Keratinocyte (primary cell): ENCODE data around the gene GRM1. TPM values are rescaled to one million over a fixed set of nuclear protein-coding genes. Genes with fewer than 3 reads are reported as not detected.

Experiments used
- DNase-seq: peaks from one replicate; pipeline ENCODE4 v3.0.0-alpha.2; 2011; ENCODE audit warnings: low read depth, missing footprints, low spot score
- FAIRE-seq: peaks from 2 replicates; lab custom pipeline; 2011; peaks lifted over from hg19 to GRCh38; lab: Jason Lieb, UNC
- H2AFZ ChIP-seq: 2 replicates; pipeline ENCODE4 v1.6.0; 2012; ENCODE audit warnings: low read length, control low read depth, inconsistent platforms; ENCODE audit not compliant: control insufficient read depth
- H3K27ac ChIP-seq: 2 replicates; pipeline ENCODE4 v1.5.1; 2011; ENCODE audit warnings: low read length; ENCODE audit not compliant: control insufficient read depth, insufficient read depth
- H3K27me3 ChIP-seq: 3 replicates; pipeline ENCODE4 v1.6.0; 2011; ENCODE audit warnings: low read length; ENCODE audit not compliant: control insufficient read depth, insufficient read depth; ENCODE audit errors: extremely low read depth
- H3K36me3 ChIP-seq, 2 experiments: 2 replicates in 1 of 2; 3 replicates in 1 of 2; pipeline ENCODE4 v1.5.1; 2011; ENCODE audit warnings: low read length in 2 of 2, mild to moderate bottlenecking in 1 of 2; ENCODE audit not compliant: control insufficient read depth in 2 of 2, insufficient read depth in 2 of 2; ENCODE audit errors: extremely low read depth in 1 of 2
- H3K4me1 ChIP-seq: 3 replicates; pipeline ENCODE4 v1.5.1; 2011; ENCODE audit warnings: low read length; ENCODE audit not compliant: control insufficient read depth, insufficient read depth; ENCODE audit errors: extremely low read depth
- H3K4me2 ChIP-seq: 3 replicates; pipeline ENCODE4 v1.6.0; 2011; ENCODE audit warnings: low read depth, low read length; ENCODE audit not compliant: control insufficient read depth, insufficient read depth; ENCODE audit errors: extremely low read depth
- H3K4me3 ChIP-seq, 3 experiments: fragments of 200-600 bp in 1 of 3; sonication (generic) in 1 of 3; 2 replicates in 2 of 3; 3 replicates in 1 of 3; pipeline ENCODE4 v1.5.1; 2011 to 2016; ENCODE audit warnings: low read length in 3 of 3, mild to moderate bottlenecking in 3 of 3, control low read depth in 2 of 3, inconsistent platforms in 1 of 3, low read depth in 1 of 3, mixed read lengths in 1 of 3, mixed run types in 1 of 3, moderate library complexity in 1 of 3; ENCODE audit not compliant: control insufficient read depth in 2 of 3, insufficient read depth in 2 of 3; ENCODE audit errors: extremely low read depth in 1 of 3
- H3K79me2 ChIP-seq: 2 replicates; pipeline ENCODE4 v1.6.0; 2012; ENCODE audit warnings: low read length; ENCODE audit not compliant: control insufficient read depth, insufficient read depth
- H3K9ac ChIP-seq: 3 replicates; pipeline ENCODE4 v1.6.0; 2011; ENCODE audit warnings: low read length; ENCODE audit not compliant: control insufficient read depth, insufficient read depth; ENCODE audit errors: extremely low read depth
- H3K9me1 ChIP-seq: 3 replicates; pipeline ENCODE4 v1.6.0; 2011; ENCODE audit warnings: low read length; ENCODE audit not compliant: control insufficient read depth, insufficient read depth; ENCODE audit errors: extremely low read depth
- H3K9me3 ChIP-seq: 2 replicates; pipeline ENCODE4 v1.5.1; 2012; ENCODE audit warnings: low read depth, low read length; ENCODE audit not compliant: control insufficient read depth
- H4K20me1 ChIP-seq: 3 replicates; pipeline ENCODE4 v1.6.0; 2011; ENCODE audit warnings: low read length; ENCODE audit not compliant: control insufficient read depth, insufficient read depth; ENCODE audit errors: extremely low read depth
- CTCF ChIP-seq, 3 experiments: IDR thresholded peaks in 1 of 3; conservative IDR thresholded peaks in 1 of 3; optimal IDR thresholded peaks in 1 of 3; 2 replicates in 2 of 3; 3 replicates in 1 of 3; pipeline versions ENCODE3 to v1.5.1; 2011; ENCODE audit warnings: low read length in 3 of 3, mild to moderate bottlenecking in 3 of 3, moderate library complexity in 2 of 3, control low read depth in 1 of 3, inconsistent platforms in 1 of 3; ENCODE audit not compliant: insufficient read depth in 2 of 3; ENCODE audit errors: extremely low read depth in 1 of 3
- EZH2 ChIP-seq: IDR thresholded peaks from one replicate; pipeline ENCODE4 v1.6.1; 2012; ENCODE audit warnings: inconsistent platforms, mild to moderate bottlenecking, low read length, moderate library complexity
- dilution Hi-C: fragments of 300-500 bp; cut with MboI; formaldehyde crosslinking; loops from one replicate; pipeline ENCODE4 v1.7.0; 2020; ENCODE audit warnings: low sequenced_read_pairs; ENCODE audit not compliant: extremely low pct_ligation_motif_present
- polyA plus RNA-seq, 5 experiments: library from polyadenylated mRNA; depleted of rRNA in 3 of 5; stranded (reverse) in 3 of 5; stranded (forward) in 1 of 5; unstranded in 1 of 5; fragments of >200 nt; gene quantifications; 1 replicate in 1 of 5; 2 replicates in 3 of 5; 3 replicates in 1 of 5; pipeline versions ENCODE4 v1.2.1 to v1.2.3, GENCODE V29; 2011 to 2012; ENCODE audit warnings: missing spikeins in 2 of 5, low read depth in 1 of 5, low replicate concordance in 1 of 5

GRM1 gene
- polyA plus RNA-seq, 1 donor (not counting 4 experiments of a cell fraction or from before 2014, with no cell fraction given) = not detected

- Histone ChIP-seq H2AFZ (no peak overlapping the region), H3K9me3 (no peaks in the 10 kb centered on the region), H3K4me1 (no peaks in the 10 kb centered on the region), H3K9ac (no peak overlapping the region), H3K27ac (no peak overlapping the region), H3K27me3 (no peaks in the 10 kb centered on the region), H3K79me2 (no peaks in the 10 kb centered on the region), H4K20me1 (no peaks in the 10 kb centered on the region), H3K9me1 (no peaks in the 10 kb centered on the region), H3K36me3 (no peaks in the 10 kb centered on the region), H3K4me2 (no peak overlapping the region), H3K4me3 (no peak overlapping the region)
- no peak for FAIRE-seq
- no peak for DNase-seq
- dilution Hi-C loops = no loop called here
- TF ChIP-seq CTCF (optimal IDR thresholded peaks at IDR 0.05 in 1 of 3, IDR thresholded peaks at IDR 0.05 in 1 of 3, conservative IDR thresholded peaks at IDR 0.05 in 1 of 3; ENCODE audit: extremely low read depth in 1 of 3, insufficient read depth in 2 of 3, low read length in 3 of 3) (no peak), EZH2 (no peak)
Observed at GRCh38 chr6:146397638-146398037, 368.8 kb downstream of the GRM1 start.

- Histone ChIP-seq H3K9me1 (no peaks in the 10 kb centered on the region), H3K9me3 (no peaks in the 10 kb centered on the region), H3K36me3 (no peaks in the 10 kb centered on the region), H3K4me2 (no peak overlapping the region), H3K4me3 (no peak overlapping the region), H3K27ac (no peak overlapping the region), H4K20me1 (no peaks in the 10 kb centered on the region), H3K9ac (no peak overlapping the region), H2AFZ (no peak overlapping the region), H3K4me1 (no peaks in the 10 kb centered on the region), H3K27me3 (no peaks in the 10 kb centered on the region), H3K79me2 (no peaks in the 10 kb centered on the region)
- TF ChIP-seq EZH2 = no peak
- TF ChIP-seq CTCF (optimal IDR thresholded peaks at IDR 0.05 in 1 of 3, IDR thresholded peaks at IDR 0.05 in 1 of 3, conservative IDR thresholded peaks at IDR 0.05 in 1 of 3; ENCODE audit: extremely low read depth in 1 of 3, insufficient read depth in 2 of 3, low read length in 3 of 3) = no peak
- FAIRE-seq (no peak), DNase-seq (no peak)
- dilution Hi-C loops = no loop called here
Observed at GRCh38 chr6:146402476-146402875, 373.6 kb downstream of the GRM1 start.
